AG20443 (cell line): ENCODE measurements around the gene ABCC8.

Experiments used
- DNase-seq: peaks from one replicate; pipeline ENCODE4 v3.0.0; 2012; ENCODE audit warnings: low spot score, mixed read lengths

The ABCC8 gene

GRCh38 chr11:17386331-17387084 lies 90.1 kb downstream of the ABCC8 start:
- peak; percentile 80 for DNase-seq

DNA sequence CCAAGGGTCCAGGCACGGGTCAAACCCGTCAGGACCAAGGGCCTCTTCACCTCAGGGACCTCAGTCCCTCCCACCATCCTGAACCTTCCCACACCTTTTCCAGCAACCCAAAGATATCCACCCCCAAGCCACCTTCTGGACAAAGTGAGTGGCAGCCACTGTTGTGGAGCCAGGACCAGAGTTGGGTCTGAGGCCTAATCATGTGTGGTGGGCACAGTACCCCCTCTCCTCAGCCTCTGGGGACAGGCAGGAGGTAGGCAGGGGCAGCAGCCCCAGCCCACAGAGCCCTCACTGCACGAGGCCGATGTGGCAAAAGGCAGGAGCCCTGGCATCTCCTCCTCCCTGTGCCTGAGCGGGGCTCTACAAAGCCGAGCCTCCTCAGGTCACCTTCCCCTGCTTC lies 90.7 kb downstream of the ABCC8 start:
- no peak for DNase-seq

- no peak for DNase-seq
Measured at GRCh38 chr11:17385492-17385891, 91.2 kb downstream of the ABCC8 start.

GRCh38 chr11:17384002-17384511 lies 92.6 kb downstream of the ABCC8 start:
- peak; percentile 75 for DNase-seq

DNA sequence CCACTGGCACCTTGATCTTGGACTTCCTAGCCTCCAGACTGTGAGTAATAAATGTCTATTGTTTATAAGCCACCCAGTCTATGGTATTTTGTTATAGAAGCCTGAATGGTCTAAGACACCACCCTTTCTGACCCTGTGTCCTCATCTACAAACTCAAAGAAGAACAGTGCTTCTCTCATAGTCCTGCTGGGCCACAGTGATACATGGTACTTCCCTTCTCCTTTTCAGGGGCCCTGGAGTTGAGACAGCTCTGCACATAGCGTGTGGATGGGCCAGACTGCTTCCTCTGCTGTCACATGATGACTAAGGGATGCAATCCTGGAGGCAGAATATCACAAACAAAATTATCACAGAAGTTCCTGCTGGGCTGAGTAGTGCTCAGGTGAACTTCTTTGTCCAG lies 93.2 kb downstream of the ABCC8 start:
- DNase-seq: no peak

- no peak for DNase-seq
Measured at GRCh38 chr11:17382046-17382728, 94.5 kb downstream of the ABCC8 start.

DNA sequence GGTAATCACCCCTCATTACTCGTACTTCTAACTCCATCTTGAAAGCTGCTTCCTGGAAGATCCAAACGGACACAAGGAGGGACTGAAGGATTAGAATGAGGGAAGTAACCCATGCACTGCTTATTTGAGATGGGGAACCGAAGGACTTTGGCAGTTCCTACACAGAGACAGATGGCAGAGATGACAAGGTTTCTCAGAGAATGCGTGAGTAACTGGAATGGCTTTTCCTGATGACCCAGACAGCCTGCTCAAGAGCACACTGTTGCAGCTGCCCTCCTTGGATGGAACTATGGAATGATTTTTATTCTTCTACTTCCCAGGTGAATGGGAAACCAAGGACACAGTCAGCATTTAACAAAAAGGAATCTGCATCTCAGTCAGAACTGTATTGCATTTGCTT lies 95.5 kb downstream of the ABCC8 start:
- DNase-seq: no peak

- no peak for DNase-seq
Measured at GRCh38 chr11:17379383-17380180, 97.1 kb downstream of the ABCC8 start.

DNA sequence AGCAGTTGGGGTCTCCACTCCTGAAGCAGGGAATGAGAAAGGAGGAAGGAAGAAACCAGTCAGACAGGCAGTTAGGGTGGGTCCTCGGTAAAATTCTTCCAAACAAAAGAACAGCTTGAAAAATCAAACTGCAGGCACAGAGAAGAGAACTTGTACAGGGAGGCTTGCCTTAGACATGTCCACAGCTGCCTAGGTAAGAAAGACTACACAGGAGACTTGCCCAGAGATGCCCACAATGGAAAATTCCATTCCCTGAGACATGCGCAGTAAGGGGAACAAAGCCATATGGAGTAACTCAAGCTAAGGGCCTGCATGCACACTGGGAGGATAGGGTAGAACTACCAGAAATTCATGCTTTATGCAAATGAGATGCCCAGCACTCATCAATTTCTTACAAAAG lies 98.0 kb downstream of the ABCC8 start:
- DNase-seq: no peak

GRCh38 chr11:17376493-17376892 lies 100.2 kb downstream of the ABCC8 start:
- no peak for DNase-seq

DNA sequence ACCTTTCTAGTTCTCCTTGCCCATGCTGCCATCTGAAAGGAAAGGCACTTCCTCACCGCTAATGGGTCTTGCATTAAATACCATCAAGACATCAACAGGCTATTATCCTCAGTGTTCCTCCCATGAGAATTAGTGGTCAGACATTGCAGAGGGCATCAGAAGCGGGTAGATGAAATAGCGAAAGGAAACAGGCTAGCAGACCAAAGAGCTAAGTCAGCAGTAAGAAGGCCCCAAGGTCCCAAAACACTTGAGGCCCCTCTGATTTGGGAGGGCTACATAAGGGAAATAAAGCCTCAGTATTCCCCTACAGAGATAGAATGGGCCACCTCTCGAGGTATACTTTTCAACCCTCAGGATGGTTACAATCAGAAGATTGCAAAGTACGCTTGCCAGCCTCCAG lies 101.1 kb downstream of the ABCC8 start:
- DNase-seq: no peak

GRCh38 chr11:17371614-17372013 lies 105.0 kb downstream of the ABCC8 start:
- no peak for DNase-seq

DNA sequence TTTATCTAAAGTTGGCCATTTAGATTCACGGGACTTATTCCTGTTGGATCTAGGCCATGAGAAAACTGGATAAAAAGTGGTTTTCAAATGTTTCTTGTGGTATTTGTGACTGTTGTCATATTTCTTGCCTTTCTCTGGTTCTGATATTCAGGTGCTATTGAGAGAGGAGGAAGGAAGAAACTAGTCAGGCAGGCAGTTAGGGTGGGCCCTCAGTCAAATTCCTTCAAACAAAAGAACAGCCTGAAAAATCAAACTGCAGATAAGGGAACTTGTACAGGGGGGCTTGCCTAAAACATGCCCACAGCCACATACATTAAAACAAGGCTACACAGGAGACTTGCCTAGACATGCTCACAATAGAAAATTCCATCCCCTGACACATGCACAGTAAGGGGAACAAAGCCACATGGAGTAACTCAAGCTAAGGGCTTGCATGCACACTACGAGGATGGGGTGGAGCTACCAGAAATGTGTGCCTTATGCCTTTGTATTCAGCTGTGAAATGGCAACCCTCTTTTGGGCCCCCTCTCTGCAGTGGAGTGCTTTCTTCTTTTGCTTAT lies 106.9 kb downstream of the ABCC8 start:
- no peak for DNase-seq

DNA sequence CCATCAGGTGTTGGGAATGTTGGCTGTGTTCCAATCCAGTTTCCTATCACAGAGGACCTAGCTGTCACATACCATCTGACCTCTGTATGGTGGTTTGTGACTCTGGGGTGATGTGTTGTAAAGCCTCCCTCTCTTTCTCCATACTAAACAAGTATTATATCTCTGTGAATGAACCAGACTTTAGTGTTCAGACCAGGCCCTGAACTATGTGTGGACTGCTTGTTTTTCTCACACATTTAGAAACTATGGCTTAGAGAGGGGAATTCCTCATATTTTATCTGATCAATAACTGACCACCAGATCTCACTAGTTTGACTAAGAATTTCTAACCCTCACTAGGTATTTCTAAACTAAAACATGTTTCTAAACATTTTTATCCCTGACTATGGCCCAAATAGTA lies 107.6 kb downstream of the ABCC8 start:
- DNase-seq: no peak

DNA sequence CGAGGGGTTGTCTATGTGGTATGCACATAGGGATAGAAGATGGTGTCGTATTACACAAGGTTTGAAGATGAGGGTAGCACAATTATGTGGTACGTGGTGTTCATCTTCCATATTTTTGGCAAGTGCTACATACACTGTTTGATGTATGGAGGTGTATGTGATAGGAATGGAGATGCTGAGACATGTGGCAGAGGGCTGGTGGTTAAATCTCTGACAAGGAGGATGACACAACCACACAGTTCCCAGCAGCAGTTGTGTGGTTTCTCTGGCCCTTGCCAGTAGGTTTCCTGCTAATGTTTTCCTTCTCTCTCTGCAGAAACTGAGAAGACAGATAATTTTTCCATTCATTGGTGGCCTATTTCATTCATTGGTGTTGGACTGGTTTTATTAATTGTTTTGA lies 108.1 kb downstream of the ABCC8 start:
- DNase-seq: no peak

GRCh38 chr11:17366495-17366894 lies 110.2 kb downstream of the ABCC8 start:
- DNase-seq: no peak

- DNase-seq: peak; percentile 75
Measured at GRCh38 chr11:17354601-17354991, 122.0 kb downstream of the ABCC8 start.

DNA sequence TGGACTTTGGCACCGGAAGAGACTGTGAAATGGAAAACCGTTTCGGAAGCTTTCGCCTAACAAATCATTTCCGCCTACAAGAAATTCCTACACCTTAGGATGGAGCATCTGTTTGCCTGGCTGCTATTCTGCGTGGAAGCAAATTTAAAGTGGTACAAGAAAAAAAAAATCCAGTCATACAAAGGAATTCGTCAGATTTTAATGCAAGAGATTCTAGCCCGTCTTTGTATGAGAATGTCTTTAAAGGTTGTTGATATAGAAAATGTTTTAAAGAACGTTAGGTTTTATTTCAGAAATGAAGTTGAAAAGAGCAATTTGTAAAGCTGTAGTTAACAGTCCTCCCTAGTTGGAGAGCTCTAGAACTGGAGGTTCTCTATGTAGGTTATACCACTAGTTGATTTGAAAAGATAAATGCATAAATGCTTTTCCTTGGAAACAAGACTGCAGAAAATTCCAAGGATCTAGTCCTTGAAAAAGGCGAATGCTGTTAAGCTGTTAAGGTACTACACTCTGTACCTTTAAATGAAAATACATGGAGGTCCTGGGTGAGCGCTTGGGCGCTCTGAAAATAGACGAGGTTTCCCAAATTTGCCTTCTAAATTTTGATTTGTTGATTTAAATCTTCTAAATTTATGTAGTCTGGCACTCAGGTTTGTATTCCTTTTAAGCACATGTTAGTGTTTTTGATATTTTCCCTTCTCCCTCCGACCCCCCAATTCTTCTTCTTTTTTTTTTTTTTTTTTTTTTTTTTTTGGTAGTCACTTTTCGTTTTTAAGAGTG lies 122.6 kb downstream of the ABCC8 start:
- no peak for DNase-seq

DNA sequence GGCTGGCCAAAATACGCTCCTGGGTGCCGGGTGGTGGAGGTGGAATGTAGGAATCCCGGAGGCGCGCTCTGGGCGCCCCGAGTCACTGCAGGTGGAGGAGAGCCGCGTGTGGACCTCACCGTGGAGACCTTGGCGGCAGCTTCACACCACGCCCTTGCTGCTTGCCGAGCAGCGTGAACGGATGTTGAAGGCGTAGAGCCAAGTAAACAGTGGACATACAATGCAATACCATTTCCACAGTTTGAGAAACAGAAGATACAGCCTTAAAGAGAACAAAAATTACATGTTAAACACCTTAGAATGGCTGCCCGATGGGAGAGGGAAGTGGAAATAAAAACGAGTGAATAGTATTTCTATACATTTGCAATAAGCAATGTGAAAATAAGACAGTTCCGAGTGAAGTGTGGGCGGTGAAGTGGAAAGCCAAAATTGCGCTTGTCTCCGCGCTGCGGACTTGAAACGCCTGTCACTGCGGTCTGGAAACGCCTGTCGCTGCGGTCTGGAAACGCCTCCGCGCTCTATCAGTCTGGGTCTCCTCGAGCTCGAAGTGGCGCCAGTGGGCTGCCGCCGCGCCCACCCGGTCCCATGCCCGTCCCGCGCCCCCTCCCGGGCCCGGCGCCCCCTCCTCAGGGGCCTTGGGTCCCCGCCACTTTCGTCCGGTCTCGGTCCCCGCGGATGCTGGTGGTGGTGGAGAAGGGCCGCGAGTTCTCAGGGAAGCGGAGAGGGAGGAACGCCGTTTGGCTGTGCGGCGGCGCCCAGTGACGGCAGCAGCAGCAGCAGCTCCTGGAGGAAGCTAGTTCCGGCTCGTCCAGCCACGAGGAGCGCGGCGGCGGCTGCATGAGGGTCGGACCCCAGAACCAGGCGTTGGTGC lies 123.5 kb downstream of the ABCC8 start:
- peak; percentile 84 for DNase-seq

DNA sequence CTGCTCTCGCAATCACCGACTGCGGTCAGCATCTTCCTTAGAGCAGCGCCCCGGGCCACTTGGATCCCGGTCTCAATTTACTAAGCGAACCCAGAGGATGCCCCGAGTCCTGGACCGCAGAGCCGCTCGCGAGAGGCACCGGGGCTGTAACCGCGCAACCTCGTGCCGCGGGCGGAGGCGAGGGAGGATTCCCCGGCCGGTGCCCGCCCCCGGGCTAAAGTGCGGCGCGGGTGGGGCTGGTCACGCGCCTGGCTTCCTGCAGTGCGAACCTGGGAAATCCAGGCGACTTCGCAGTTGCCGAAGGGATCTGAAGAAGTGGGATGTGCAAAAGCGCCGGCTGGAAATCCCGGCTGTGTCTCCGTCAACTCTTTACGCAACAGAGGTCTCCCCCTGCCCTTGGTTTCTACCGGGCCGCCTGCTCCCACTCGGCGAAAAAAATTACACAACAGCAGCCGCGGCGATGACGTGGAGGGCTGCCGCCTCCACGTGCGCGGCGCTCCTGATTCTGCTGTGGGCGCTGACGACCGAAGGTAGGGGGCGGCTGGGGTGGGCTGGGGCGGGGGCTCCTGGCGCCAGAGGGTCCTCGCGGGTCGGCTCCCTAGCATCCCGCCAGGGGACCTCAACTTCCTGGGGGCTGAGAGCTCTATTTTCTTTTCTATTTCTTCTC lies 125.0 kb downstream of the ABCC8 start, which contains the start of gene NCR3LG1:
Gene NCR3LG1, plus strand, starts transcription at position 291 of the 667 bp plus-strand sequence. Its CDS starts 170 bp downstream, at position 461.
- peak; percentile 81 for DNase-seq
